SK-N-SH (cell line): ENCODE data around the gene SEC14L6. TPM values are rescaled to one million over a fixed set of nuclear protein-coding genes. Genes with fewer than 3 reads are reported as not detected.
A peak's percentile ranks its signal among the peaks of the same experiment; 100 is the strongest.
"Not testable (repeated sequence)": the region's sequence is repeated elsewhere in the genome, so short reads cannot be mapped to it uniquely, and the experiment has no call there.

Experiments
- CTCF ChIA-PET: fragments of 300-600, 350-600 bp; formaldehyde crosslinking; extraction: SDS; loops from one replicate; lab custom pipeline; 2021; lab: Yijun Ruan, JAX
- POLR2A ChIA-PET: fragments of 350-600 bp; sonication (Branson Sonifier 250); formaldehyde crosslinking; extraction: SDS; loops from one replicate; lab custom pipeline; 2020; ENCODE audit warnings: antibody characterized with exemption, inconsistent platforms; lab: Yijun Ruan, JAX
- DNase-seq: peaks from one replicate; pipeline ENCODE4 v3.0.0; 2012
- H2AFZ ChIP-seq: fragments of 200-600 bp; sonication (generic); 2 replicates; pipeline ENCODE4 v1.8.1; 2016; ENCODE audit warnings: antibody characterized with exemption, mild to moderate bottlenecking, low read depth
- H3F3A ChIP-seq: fragments of 200-600 bp; sonication (generic); replicated peaks from 2 replicates; pipeline ENCODE3; 2016; ENCODE audit warnings: antibody characterized with exemption, mild to moderate bottlenecking; ENCODE audit not compliant: insufficient read depth
- H3K27ac ChIP-seq, 2 experiments: fragments of 200-500 bp in 1 of 2; fragments of 200-600 bp in 1 of 2; sonication (Bioruptor generic) in 1 of 2; sonication (generic), shearing (Covaris generic) in 1 of 2; 2 replicates each; pipeline versions ENCODE4 v1.5.1 to v1.6.1; 2014 to 2016; ENCODE audit warnings: low read depth in 2 of 2, inconsistent platforms in 1 of 2, low read length in 1 of 2, mild to moderate bottlenecking in 1 of 2, mixed read lengths in 1 of 2
- H3K27me3 ChIP-seq: fragments of 200-600 bp; sonication (generic), shearing (Covaris generic); 2 replicates; pipeline ENCODE4 v1.6.1; 2016; ENCODE audit warnings: mixed run types; ENCODE audit not compliant: insufficient read depth
- H3K36me3 ChIP-seq, 2 experiments: fragments of 200-500 bp in 1 of 2; fragments of 200-600 bp in 1 of 2; sonication (Bioruptor generic) in 1 of 2; sonication (generic) in 1 of 2; replicated peaks in 1 of 2; 2 replicates each; pipeline versions ENCODE3 to v1.5.1; 2014 to 2016; ENCODE audit warnings: low read length in 1 of 2, mild to moderate bottlenecking in 1 of 2; ENCODE audit not compliant: insufficient read depth in 2 of 2, control insufficient read depth in 1 of 2
- H3K4me1 ChIP-seq, 2 experiments: fragments of 200-500 bp in 1 of 2; fragments of 200-600 bp in 1 of 2; sonication (Bioruptor generic) in 1 of 2; sonication (generic), shearing (Covaris generic) in 1 of 2; 2 replicates each; pipeline versions ENCODE4 v1.5.1 to v1.6.1; 2014 to 2016; ENCODE audit warnings: low read depth in 1 of 2, low read length in 1 of 2, mixed run types in 1 of 2; ENCODE audit not compliant: insufficient read depth in 2 of 2, control insufficient read depth in 1 of 2
- H3K4me2 ChIP-seq: fragments of 200-600 bp; sonication (generic), shearing (Covaris generic); 2 replicates; pipeline ENCODE4 v1.6.1; 2017; ENCODE audit warnings: mixed run types
- H3K4me3 ChIP-seq, 2 experiments: fragments of 200-500 bp in 1 of 2; fragments of 200-600 bp in 1 of 2; sonication (Bioruptor generic) in 1 of 2; sonication (generic), shearing (Covaris generic) in 1 of 2; 2 replicates each; pipeline versions ENCODE4 v1.5.1 to v1.8.1; 2014 to 2016; ENCODE audit warnings: low read depth in 2 of 2, inconsistent platforms in 1 of 2, low read length in 1 of 2, mild to moderate bottlenecking in 1 of 2, mixed read lengths in 1 of 2, moderate library complexity in 1 of 2
- H3K79me2 ChIP-seq: fragments of 200-600 bp; sonication (generic); 2 replicates; pipeline ENCODE4 v1.8.1; 2017; ENCODE audit warnings: mild to moderate bottlenecking; ENCODE audit not compliant: insufficient read depth
- H3K9ac ChIP-seq: fragments of 200-600 bp; sonication (generic); 2 replicates; pipeline ENCODE4 v1.6.1; 2017; ENCODE audit warnings: mixed run types
- H3K9me2 ChIP-seq: fragments of 200-600 bp; sonication (generic); 2 replicates; pipeline ENCODE4 v1.6.1; 2017; ENCODE audit warnings: mixed run types
- H3K9me3 ChIP-seq: fragments of 200-600 bp; sonication (generic); 2 replicates; pipeline ENCODE4 v1.6.1; 2017; ENCODE audit warnings: mixed run types, mild to moderate bottlenecking, moderate library complexity
- H4K20me1 ChIP-seq: fragments of 200-600 bp; sonication (generic); 2 replicates; pipeline ENCODE4 v1.6.1; 2017; ENCODE audit warnings: mild to moderate bottlenecking, mixed run types; ENCODE audit not compliant: insufficient read depth
- IRF3 ChIP-seq: fragments of 150-350 bp; IDR thresholded peaks from 2 replicates; pipeline ENCODE4 v1.6.1; 2016; ENCODE audit warnings: mild to moderate bottlenecking, low read depth, low read length
- NRF1 ChIP-seq: IDR thresholded peaks from 2 replicates; pipeline ENCODE4 v1.6.1; 2012; ENCODE audit warnings: low read depth, mild to moderate bottlenecking, low read length
- RCOR1 ChIP-seq: fragments of 150-350 bp; IDR thresholded peaks from 2 replicates; pipeline ENCODE4 v1.6.1; 2017; ENCODE audit warnings: antibody characterized with exemption, low read length
- REST ChIP-seq: IDR thresholded peaks from 2 replicates; pipeline ENCODE4 v1.6.1; 2012; ENCODE audit warnings: mild to moderate bottlenecking, low read depth, low read length, moderate library complexity
- USF2 ChIP-seq: fragments of 150-350 bp; IDR thresholded peaks from 2 replicates; pipeline ENCODE4 v1.6.1; 2017; ENCODE audit warnings: antibody characterized with exemption, low read length, low read depth, borderline replicate concordance
- WGBS: methylation state at CpG from one replicate; pipeline ENCODE4 v1.1.6; 2017; ENCODE audit warnings: low lambda C conversion rate; 5-methylcytosine and 5-hydroxymethylcytosine counted together
- polyA plus RNA-seq, 3 experiments: library from polyadenylated mRNA; depleted of rRNA; stranded (reverse); fragments of >200 nt; gene quantifications; 2 replicates each; pipeline ENCODE4 v1.2.3, GENCODE V29; 2012

Gene SEC14L6
- polyA plus RNA-seq, 1 of the 3 experiments (the other 2 are of a cell fraction) = not detected

- CTCF ChIA-PET, DNase-seq, H3K4me2 ChIP-seq, H2AFZ ChIP-seq, H3K27ac ChIP-seq, H3F3A ChIP-seq, H3K9ac ChIP-seq, H3K9me3 ChIP-seq, H3K27me3 ChIP-seq, POLR2A ChIA-PET, H3K4me3 ChIP-seq, H4K20me1 ChIP-seq, H3K9me2 ChIP-seq, H3K79me2 ChIP-seq, H3K4me1 ChIP-seq, H3K36me3 ChIP-seq: not testable (repeated sequence)
- 53% methylated on average over 3 of the region's 3 CpGs for WGBS
Measured at GRCh38 chr22:30551813-30552212, 5.3 kb upstream of the SEC14L6 start.

DNA sequence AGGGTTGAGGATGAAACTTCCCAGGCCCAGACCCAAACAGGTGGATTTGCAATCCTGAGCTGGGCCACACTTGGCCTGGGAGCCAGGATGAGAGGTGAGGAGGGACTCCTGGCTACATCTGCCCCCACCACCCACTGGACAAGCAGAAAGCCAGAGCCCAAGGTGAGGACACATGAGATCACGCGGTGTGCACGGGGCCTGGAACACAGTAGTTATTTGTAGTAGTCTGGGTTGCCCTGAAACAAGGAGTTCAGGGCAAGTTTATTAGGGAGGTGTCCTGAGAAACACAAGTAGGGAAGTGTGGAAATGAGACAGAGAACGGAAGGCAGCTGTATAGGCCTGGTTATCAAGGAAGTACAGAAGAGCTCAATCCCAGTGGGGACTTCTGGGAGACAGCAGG, 647 bp upstream of the SEC14L6 start:
- H3K79me2 ChIP-seq = no peaks in the 10 kb centered on the region
- no peaks in the 10 kb centered on the region for H3K36me3 ChIP-seq
- no peak overlapping the region for H3K9ac ChIP-seq
- no peaks in the 10 kb centered on the region for H3K27me3 ChIP-seq
- H3K4me3 ChIP-seq = no peak overlapping the region
- H3K9me3 ChIP-seq = no peaks in the 10 kb centered on the region
- no peak for DNase-seq
- H3F3A ChIP-seq = no peaks in the 10 kb centered on the region
- H3K4me2 ChIP-seq = no peak overlapping the region
- POLR2A ChIA-PET = no interaction called here
- CTCF ChIA-PET = interaction anchor here (1.0 to 1.6 kb wide), 2 partner anchors 11 to 62 kb away, joined by 3 to 4 read pairs; no protein-coding TSS in a partner anchor
- H3K9me2 ChIP-seq = no peaks in the 10 kb centered on the region
- H3K4me1 ChIP-seq = peaks cover 0 to 8% of the 10 kb centered on the region in 2 experiments; a peak in 1 of 4 replicates
- 0 out of 2 replicates have a peak, but pooled peaks have one; percentile 1 for TF ChIP-seq RCOR1
- no peak for TF ChIP-seq REST
- TF ChIP-seq NRF1 = no peak
- no peak for TF ChIP-seq IRF3
- TF ChIP-seq USF2 = no peak
- 75% methylated on average over 4 of the region's 4 CpGs for WGBS
- H2AFZ ChIP-seq = no peak overlapping the region
- no peak overlapping the region for H3K27ac ChIP-seq
- no peaks in the 10 kb centered on the region for H4K20me1 ChIP-seq
